Activated CD4-positive, alpha-beta T cell treated with anti-CD3 and anti-CD28 coated beads for 36 hours (primary cell): Measurements from ENCODE around the gene EIPR1. TPM values are rescaled to one million over a fixed set of nuclear protein-coding genes. Genes with fewer than 3 reads are reported as not detected.
"Not testable (repeated sequence)": the region's sequence is repeated elsewhere in the genome, so short reads cannot be mapped to it uniquely, and the experiment has no call there.

Source experiments
- ATAC-seq: fragments of 200-7000 bp; cut with Tn5 transposase; one replicate; pipeline ENCODE4 v1.10.0; 2021; ENCODE audit warnings: mild to moderate bottlenecking, moderate library complexity
- CTCF ChIA-PET: fragments of 350-600 bp; sonication (Branson Sonifier 250); formaldehyde crosslinking; loops from one replicate; lab custom pipeline; 2021; ENCODE audit warnings: antibody characterized with exemption; lab: Charles Lee
- POLR2A ChIA-PET: fragments of 350-600 bp; sonication (Branson Sonifier 250); formaldehyde crosslinking; loops from one replicate; lab custom pipeline; 2021; ENCODE audit warnings: antibody characterized with exemption, inconsistent platforms; lab: Charles Lee
- DNase-seq: peaks from one replicate; pipeline ENCODE4 v3.0.0-alpha.2; 2020
- H3K27ac Mint-ChIP-seq: one replicate; pipeline ENCODE4 v1.8.0; 2021; ENCODE audit warnings: mixed read lengths
- H3K27me3 Mint-ChIP-seq: one replicate; pipeline ENCODE4 v1.8.0; 2021; ENCODE audit warnings: mixed read lengths
- H3K36me3 Mint-ChIP-seq: one replicate; pipeline ENCODE4 v1.8.0; 2021; ENCODE audit warnings: low read depth, mixed read lengths
- H3K4me1 Mint-ChIP-seq: one replicate; pipeline ENCODE4 v1.8.0; 2021; ENCODE audit warnings: mixed read lengths
- H3K4me3 Mint-ChIP-seq: one replicate; pipeline ENCODE4 v1.8.0; 2021; ENCODE audit warnings: mild to moderate bottlenecking, moderate library complexity, mixed read lengths
- H3K9me3 Mint-ChIP-seq: one replicate; pipeline ENCODE4 v1.8.0; 2021; ENCODE audit warnings: low read depth, mixed read lengths
- intact Hi-C, 2 experiments: fragments of 100-400 bp; cut with DNase I in 1 of 2; cut with micrococcal nuclease in 1 of 2; formaldehyde crosslinking; loops; one replicate each; pipeline versions ENCODE4 v1.14.2 to v1.15.1; 2022 to 2024; cut with DNase I, micrococcal nuclease
- total RNA-seq, 2 experiments: library from RNA; stranded (reverse); gene quantifications; one replicate each; pipeline ENCODE4 v1.2.3, GENCODE V29; 2021

The EIPR1 gene
- total RNA-seq, 2 experiments from 2014 or later = 38.6 to 58.2 TPM

GRCh38 chr2:3200420-3200939, 177.1 kb downstream of the EIPR1 start:
- DNase-seq = no peak
- H3K4me3 Mint-ChIP-seq = no peak overlapping the region
- CTCF ChIA-PET = no interaction called here
- no peaks in the 10 kb centered on the region for H3K27me3 Mint-ChIP-seq
- no peak for ATAC-seq
- H3K9me3 Mint-ChIP-seq = no peaks in the 10 kb centered on the region
- intact Hi-C loops = no loop called here
- H3K27ac Mint-ChIP-seq = no peak overlapping the region
- H3K36me3 Mint-ChIP-seq = peaks cover 15% of the 10 kb centered on the region
- peaks cover 10% of the 10 kb centered on the region for H3K4me1 Mint-ChIP-seq
- POLR2A ChIA-PET = interaction anchor here (0.5 kb wide), 1 partner anchor 36 kb away, joined by 3 read pairs; no protein-coding TSS in a partner anchor

DNA sequence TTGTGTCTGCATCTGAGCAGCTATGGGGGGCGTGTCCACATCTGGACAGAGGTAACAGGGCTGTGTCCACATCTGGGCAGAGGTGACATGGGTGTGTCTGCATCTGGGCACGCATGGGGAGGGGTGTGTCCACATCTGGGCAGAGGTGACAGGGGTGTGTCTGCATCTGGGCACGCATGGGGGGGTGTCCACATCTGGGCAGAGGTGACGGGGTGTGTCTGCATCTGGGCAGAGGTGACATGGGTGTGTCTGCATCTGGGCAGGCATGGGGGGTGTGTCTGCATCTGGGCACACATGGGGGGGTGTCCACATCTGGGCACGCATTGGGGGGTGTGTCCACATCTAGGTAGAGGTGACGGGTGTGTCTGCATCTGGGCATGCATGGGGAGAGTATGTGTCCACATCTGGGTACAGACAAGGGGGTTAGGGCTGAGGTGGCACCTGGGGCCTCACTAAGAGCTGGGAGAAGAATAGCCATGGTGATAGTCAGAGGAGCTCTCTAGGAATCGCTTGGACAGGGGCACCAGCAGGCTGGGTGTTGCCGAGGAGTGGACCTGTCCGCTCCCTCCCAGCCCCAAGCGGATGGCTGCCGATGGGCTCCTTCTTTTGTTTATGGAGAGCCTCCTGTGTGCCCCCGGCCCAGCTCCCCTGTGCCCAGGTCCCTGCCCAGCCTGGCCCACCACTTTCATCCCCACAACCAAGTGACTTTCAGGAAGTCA, 177.8 kb downstream of the EIPR1 start:
- H3K4me1 Mint-ChIP-seq = peaks cover 10% of the 10 kb centered on the region
- peaks cover 15% of the 10 kb centered on the region for H3K36me3 Mint-ChIP-seq
- H3K4me3 Mint-ChIP-seq = no peak overlapping the region
- DNase-seq (no peak), ATAC-seq (no peak)
- POLR2A ChIA-PET = no interaction called here
- no peak overlapping the region for H3K27ac Mint-ChIP-seq
- intact Hi-C loops = loop anchor here in 1 of 2 experiments (2.0 kb wide), 1 partner anchor 103 kb away; no protein-coding TSS in a partner anchor
- no peaks in the 10 kb centered on the region for H3K27me3 Mint-ChIP-seq
- no peaks in the 10 kb centered on the region for H3K9me3 Mint-ChIP-seq
- CTCF ChIA-PET = no interaction called here

DNA sequence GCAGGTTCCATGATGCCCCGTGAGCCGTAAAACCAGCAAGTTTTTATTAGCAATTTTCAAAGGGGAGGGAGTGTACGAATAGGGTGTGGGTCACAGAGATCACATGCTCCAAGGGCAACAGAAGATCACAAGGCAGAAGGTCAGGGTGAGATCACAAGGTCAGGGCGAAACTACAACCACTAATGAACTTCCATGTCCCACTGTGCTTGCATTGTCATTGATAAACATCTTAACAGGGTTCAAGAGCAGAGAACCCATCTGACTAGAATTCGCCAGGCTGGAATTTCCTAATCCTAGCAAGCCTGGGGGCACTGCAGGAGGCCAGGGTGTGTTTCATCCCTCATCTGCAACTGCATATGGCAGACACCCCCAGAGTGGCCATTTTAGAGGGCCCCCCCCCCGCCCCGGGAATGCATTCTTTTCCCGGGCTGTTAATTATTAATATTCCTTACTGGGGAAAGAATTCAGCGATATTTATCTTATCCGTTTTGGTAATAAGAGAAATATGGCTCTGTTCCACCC, 178.9 kb downstream of the EIPR1 start:
- Mint-ChIP-seq H3K36me3 (peaks cover 19% of the 10 kb centered on the region), H3K27ac (peak overlapping the region; percentile 37)
- intact Hi-C loops = loop anchor here (1.0 to 2.0 kb wide), 2 partner anchors 104 to 105 kb away; no protein-coding TSS in a partner anchor
- DNase-seq, H3K4me3 Mint-ChIP-seq, POLR2A ChIA-PET, H3K27me3 Mint-ChIP-seq, H3K4me1 Mint-ChIP-seq, H3K9me3 Mint-ChIP-seq, ATAC-seq: not testable (repeated sequence)
- CTCF ChIA-PET = interaction anchor here (0.6 to 1.2 kb wide), 2 partner anchors 17 to 40 kb away, joined by 3 read pairs; no protein-coding TSS in a partner anchor

DNA sequence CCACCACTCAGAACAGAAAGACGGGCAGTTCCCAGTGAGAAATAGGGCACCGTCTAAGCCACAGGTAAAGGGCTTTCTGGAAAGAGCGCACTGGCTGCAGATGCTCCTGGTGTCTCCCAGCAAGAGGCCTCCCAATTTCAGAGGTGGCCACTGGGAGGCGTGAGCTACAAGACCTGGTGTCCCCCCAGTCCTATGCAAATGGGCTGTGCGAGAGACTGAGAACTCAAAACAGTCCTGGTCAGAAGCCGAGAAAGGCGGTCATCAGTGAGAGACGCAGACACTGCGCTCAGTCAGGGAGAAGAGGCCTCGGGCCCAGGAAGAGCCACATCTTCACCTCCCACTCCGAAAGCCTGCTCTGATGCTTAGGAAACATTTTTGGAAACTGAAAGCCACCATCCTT, 179.5 kb downstream of the EIPR1 start:
- CTCF ChIA-PET = interaction anchor here (1.2 kb wide), 1 partner anchor 18 kb away, joined by 3 read pairs; no protein-coding TSS in a partner anchor
- peak overlapping the region; percentile 37 for H3K27ac Mint-ChIP-seq

GRCh38 chr2:3197308-3197707, 180.3 kb downstream of the EIPR1 start:
- Mint-ChIP-seq H3K4me1 (peaks cover 4% of the 10 kb centered on the region), H3K4me3 (no peak overlapping the region), H3K27ac (no peak overlapping the region), H3K9me3 (no peaks in the 10 kb centered on the region), H3K36me3 (peaks cover 25% of the 10 kb centered on the region), H3K27me3 (no peaks in the 10 kb centered on the region)
- POLR2A ChIA-PET = no interaction called here
- intact Hi-C loops = no loop called here
- CTCF ChIA-PET = interaction anchor here (0.5 to 1.2 kb wide), 2 partner anchors 18 to 273 kb away, joined by 3 read pairs; no protein-coding TSS in a partner anchor
- DNase-seq = no peak
- no peak for ATAC-seq

More for the DNA sequence above, 179.5 kb downstream of the EIPR1 start:
- DNase-seq (peak; percentile 59), ATAC-seq (peak; percentile 71)
- Mint-ChIP-seq H3K27me3 (no peaks in the 10 kb centered on the region), H3K36me3 (peaks cover 24% of the 10 kb centered on the region), H3K9me3 (no peaks in the 10 kb centered on the region), H3K4me1 (peaks cover 4% of the 10 kb centered on the region), H3K4me3 (no peak overlapping the region)
- POLR2A ChIA-PET = no interaction called here
- intact Hi-C loops = loop anchor here (1.0 to 2.0 kb wide), 2 partner anchors 105 kb away; no protein-coding TSS in a partner anchor

GRCh38 chr2:3196716-3197115, 180.9 kb downstream of the EIPR1 start:
- intact Hi-C loops = no loop called here
- Mint-ChIP-seq H3K27me3 (no peaks in the 10 kb centered on the region), H3K36me3 (peaks cover 27% of the 10 kb centered on the region), H3K27ac (no peak overlapping the region), H3K4me1 (peaks cover 4% of the 10 kb centered on the region), H3K9me3 (no peaks in the 10 kb centered on the region), H3K4me3 (no peak overlapping the region)
- CTCF ChIA-PET = interaction anchor here (0.7 kb wide), 1 partner anchor 73 kb away, joined by 5 read pairs; no protein-coding TSS in a partner anchor
- ATAC-seq (no peak), DNase-seq (no peak)
- POLR2A ChIA-PET = no interaction called here

GRCh38 chr2:3195641-3196476, 181.8 kb downstream of the EIPR1 start:
- Mint-ChIP-seq H3K27ac (no peak overlapping the region), H3K4me1 (peaks cover 4% of the 10 kb centered on the region), H3K4me3 (no peak overlapping the region), H3K27me3 (no peaks in the 10 kb centered on the region), H3K9me3 (no peaks in the 10 kb centered on the region), H3K36me3 (peaks cover 25% of the 10 kb centered on the region)
- ATAC-seq (no peak), DNase-seq (no peak)
- intact Hi-C loops = no loop called here
- ChIA-PET POLR2A (no interaction called here), CTCF (interaction anchor here (0.7 kb wide), 1 partner anchor 74 kb away, joined by 5 read pairs; no protein-coding TSS in a partner anchor)

GRCh38 chr2:3194828-3195227, 182.8 kb downstream of the EIPR1 start:
- no peak for DNase-seq
- POLR2A ChIA-PET = no interaction called here
- H3K9me3 Mint-ChIP-seq = no peaks in the 10 kb centered on the region
- peaks cover 25% of the 10 kb centered on the region for H3K36me3 Mint-ChIP-seq
- no peak overlapping the region for H3K4me3 Mint-ChIP-seq
- no peaks in the 10 kb centered on the region for H3K27me3 Mint-ChIP-seq
- no peak for ATAC-seq
- intact Hi-C loops = no loop called here
- H3K4me1 Mint-ChIP-seq = peaks cover 4% of the 10 kb centered on the region
- CTCF ChIA-PET = no interaction called here
- H3K27ac Mint-ChIP-seq = no peak overlapping the region

GRCh38 chr2:3193443-3194330, 183.9 kb downstream of the EIPR1 start:
- Mint-ChIP-seq H3K36me3 (peaks cover 19% of the 10 kb centered on the region), H3K27me3 (no peaks in the 10 kb centered on the region), H3K27ac (no peak overlapping the region), H3K9me3 (no peaks in the 10 kb centered on the region), H3K4me3 (no peak overlapping the region), H3K4me1 (peaks cover 4% of the 10 kb centered on the region)
- intact Hi-C loops = no loop called here
- ATAC-seq = no peak
- ChIA-PET CTCF (no interaction called here), POLR2A (no interaction called here)
- DNase-seq = no peak

DNA sequence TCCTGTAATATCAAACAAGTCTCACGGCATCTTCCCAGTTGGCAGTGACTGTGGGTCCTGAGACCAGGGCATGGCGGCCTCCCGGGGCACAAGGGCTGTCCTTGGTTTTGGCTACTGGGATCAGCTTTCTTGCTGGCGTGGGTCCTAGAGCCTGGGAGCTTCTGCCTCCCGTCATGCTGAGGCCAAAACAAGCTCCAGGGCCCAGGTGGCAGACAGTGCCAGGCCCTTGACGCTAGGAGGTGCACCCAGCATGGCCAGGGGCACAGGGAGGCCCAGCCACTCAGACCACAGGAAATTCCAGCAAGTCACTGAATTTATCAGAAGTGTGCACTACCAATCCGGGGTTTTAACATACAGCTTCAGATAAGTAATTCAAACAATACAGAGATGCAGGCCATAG, 184.7 kb downstream of the EIPR1 start:
- ChIA-PET CTCF (no interaction called here), POLR2A (no interaction called here)
- DNase-seq (no peak), ATAC-seq (no peak)
- no peaks in the 10 kb centered on the region for H3K9me3 Mint-ChIP-seq
- H3K4me3 Mint-ChIP-seq = no peak overlapping the region
- H3K27me3 Mint-ChIP-seq = no peaks in the 10 kb centered on the region
- intact Hi-C loops = no loop called here
- peak overlapping the region; percentile 19 for H3K27ac Mint-ChIP-seq
- H3K4me1 Mint-ChIP-seq = no peaks in the 10 kb centered on the region
- H3K36me3 Mint-ChIP-seq = peaks cover 19% of the 10 kb centered on the region
